ENCODE measurements around the gene PRKG1.

PRKG1 gene

DNA sequence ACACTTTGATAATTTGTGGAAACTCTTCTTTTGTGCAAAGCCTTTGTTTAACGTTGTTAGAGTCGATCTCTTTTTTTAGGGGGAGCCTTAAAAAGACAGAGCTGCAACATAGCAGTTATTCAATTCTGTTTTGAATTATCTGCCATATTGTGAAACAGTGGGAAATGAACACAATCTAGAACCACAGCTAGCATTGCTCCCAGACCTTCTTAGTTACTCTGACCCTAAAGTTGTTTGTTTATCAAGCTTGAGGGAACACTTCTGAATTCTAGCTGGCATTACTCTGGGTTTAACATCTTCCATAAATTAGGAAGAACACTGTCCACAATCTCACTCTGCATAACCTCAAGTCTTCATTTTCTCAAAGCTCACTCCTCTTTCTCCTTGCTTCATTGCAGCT is 217.7 kb downstream of the PRKG1 start:
- TF ChIP-seq ZFX (IDR thresholded peaks at IDR 0.05; ENCODE audit: borderline replicate concordance): no peak
- TF ChIP-seq, protein P1, sequence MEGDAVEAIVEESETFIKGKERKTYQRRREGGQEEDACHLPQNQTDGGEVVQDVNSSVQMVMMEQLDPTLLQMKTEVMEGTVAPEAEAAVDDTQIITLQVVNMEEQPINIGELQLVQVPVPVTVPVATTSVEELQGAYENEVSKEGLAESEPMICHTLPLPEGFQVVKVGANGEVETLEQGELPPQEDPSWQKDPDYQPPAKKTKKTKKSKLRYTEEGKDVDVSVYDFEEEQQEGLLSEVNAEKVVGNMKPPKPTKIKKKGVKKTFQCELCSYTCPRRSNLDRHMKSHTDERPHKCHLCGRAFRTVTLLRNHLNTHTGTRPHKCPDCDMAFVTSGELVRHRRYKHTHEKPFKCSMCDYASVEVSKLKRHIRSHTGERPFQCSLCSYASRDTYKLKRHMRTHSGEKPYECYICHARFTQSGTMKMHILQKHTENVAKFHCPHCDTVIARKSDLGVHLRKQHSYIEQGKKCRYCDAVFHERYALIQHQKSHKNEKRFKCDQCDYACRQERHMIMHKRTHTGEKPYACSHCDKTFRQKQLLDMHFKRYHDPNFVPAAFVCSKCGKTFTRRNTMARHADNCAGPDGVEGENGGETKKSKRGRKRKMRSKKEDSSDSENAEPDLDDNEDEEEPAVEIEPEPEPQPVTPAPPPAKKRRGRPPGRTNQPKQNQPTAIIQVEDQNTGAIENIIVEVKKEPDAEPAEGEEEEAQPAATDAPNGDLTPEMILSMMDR (IDR thresholded peaks at IDR 0.05): no peak
- H3K27ac ChIP-seq: no peak overlapping the region

DNA sequence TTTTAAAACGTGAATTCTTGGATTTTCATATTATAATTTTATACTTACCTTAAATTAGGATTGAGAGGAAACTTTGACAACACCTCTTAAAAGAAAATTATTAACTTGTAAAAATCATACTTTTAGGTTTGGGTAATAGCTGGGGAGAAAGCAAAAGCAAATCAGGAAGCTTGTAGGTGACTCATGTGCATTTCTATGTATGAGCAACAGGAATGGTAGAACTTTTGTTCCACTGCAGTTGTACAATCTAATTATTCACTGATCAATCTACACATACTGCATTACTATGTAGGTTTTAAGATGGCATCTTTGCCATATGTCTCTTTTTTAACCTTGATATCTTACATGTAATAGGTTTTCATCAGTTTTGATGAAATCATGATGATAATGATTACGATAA is 223.2 kb downstream of the PRKG1 start:
- no peak overlapping the region for H3K27ac ChIP-seq
- TF ChIP-seq, protein P1 (IDR thresholded peaks at IDR 0.05): no peak
- TF ChIP-seq ZFX (IDR thresholded peaks at IDR 0.05; ENCODE audit: borderline replicate concordance): no peak

DNA sequence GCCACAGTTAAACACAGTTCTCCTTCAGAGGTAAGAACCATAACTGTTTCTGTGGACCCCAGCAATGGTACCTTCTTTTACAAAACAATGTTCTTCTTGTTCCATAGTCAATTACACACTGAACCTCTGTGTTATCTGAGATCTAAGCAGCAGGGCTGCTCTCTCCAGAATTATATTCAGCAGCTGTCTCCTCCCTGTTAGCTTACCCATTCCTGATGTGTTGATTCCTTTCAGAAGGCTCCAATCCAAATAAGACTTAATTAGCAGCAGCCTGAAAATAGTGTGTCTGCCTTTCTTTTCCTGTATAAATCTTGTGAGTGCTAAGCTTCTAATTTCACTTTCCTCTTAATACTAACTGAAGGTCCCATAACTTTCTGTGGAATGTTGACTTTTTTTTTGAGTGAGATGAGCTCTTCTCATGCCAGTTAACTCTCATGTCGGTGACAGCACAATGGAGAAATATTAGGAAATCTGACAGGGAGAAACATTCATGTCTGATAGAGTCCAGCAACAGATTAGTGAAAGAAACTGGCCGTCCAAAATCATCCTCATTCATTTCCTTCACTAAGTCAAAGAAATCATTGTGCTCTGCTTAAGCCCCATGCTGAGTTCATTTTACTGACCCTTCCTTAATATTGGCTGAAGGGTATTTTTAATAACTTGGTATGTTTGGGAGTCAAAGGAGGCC is 226.5 kb downstream of the PRKG1 start:
- H3K27ac ChIP-seq: no peak overlapping the region
- TF ChIP-seq, protein P1 (IDR thresholded peaks at IDR 0.05): no peak
- TF ChIP-seq ZFX (IDR thresholded peaks at IDR 0.05; ENCODE audit: borderline replicate concordance): no peak

DNA sequence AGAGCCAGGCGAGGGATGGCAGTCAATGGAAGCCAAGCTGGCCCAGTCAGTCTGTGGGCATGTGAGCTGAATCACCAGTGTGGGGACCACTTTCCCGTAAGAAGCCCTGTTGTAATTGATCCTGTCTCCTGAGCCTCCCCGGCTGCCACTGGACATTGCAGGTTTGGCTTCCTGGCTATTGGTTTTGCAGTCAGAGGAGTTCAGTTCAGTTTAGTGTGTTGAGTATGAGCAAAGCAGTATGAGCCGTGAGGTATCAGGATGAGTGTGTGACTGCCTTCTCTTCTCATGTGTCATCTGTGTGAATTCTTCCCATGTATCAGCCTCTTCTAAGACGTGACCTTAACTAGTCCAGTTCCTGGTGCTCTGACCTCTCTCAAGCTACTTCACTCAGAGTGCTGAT is 227.4 kb downstream of the PRKG1 start:
- TF ChIP-seq ZFX (IDR thresholded peaks at IDR 0.05; ENCODE audit: borderline replicate concordance): no peak
- TF ChIP-seq, protein P1 (IDR thresholded peaks at IDR 0.05): no peak
- no peak overlapping the region for H3K27ac ChIP-seq

DNA sequence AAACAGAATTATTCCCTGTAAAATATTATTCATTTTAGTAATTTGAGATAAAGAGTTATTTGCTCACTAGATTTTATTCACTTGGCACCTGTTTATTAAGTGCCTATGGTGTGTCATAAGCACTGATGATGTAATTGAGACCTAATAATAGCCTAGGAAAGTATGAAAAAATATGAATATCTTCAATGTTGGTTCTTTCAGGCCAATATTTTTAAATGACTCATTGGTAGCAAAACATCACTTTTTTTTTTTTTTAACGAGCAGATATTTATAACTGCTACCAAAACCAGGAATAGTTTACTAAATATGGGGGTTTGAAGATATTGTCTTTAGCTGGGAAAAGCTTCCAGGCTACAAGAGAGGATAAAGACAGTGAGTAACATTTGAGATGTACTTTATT is 228.0 kb downstream of the PRKG1 start:
- H3K27ac ChIP-seq: no peak overlapping the region
- TF ChIP-seq, protein P1 (IDR thresholded peaks at IDR 0.05): no peak
- TF ChIP-seq ZFX (IDR thresholded peaks at IDR 0.05; ENCODE audit: borderline replicate concordance): no peak

DNA sequence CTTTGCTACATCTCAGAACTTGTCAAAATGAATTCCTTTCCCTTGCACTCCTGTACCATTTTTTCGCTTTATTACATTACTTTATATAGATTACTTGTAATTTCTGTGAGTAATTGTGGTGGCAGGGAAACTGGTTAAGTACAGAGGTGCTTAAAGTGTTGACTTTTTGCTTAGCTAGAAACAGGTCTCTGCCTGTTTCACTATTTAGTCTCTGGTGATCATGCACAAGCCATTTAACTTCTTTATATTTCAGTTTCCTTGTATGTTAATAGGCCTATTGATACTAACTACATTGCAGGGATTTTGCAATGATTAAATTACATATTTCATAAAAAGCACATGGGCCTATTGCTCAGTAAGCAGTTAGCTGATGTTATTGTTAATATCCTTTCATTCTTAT is 233.8 kb downstream of the PRKG1 start:
- H3K27ac ChIP-seq: no peak overlapping the region
- TF ChIP-seq ZFX (IDR thresholded peaks at IDR 0.05; ENCODE audit: borderline replicate concordance): no peak
- TF ChIP-seq, protein P1 (IDR thresholded peaks at IDR 0.05): no peak

DNA sequence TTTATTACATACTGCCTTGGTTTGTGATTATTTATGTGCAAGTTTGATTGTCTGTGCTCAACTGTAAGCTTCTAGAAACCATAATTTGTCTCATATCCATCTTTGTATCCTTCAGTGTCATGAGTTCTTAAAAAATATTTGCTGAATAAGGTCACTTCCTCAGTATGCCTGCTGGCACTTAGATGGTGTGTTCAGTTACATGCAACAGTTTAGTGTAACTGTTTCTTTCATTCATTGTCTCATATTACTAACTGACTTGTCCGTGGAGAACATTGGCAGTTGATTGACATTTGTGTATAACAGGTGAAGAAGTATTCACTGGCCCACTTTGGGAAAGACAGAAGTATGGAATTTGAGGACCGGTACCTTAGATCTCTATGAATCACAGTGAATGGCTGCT is 236.9 kb downstream of the PRKG1 start:
- no peak overlapping the region for H3K27ac ChIP-seq
- TF ChIP-seq ZFX (IDR thresholded peaks at IDR 0.05; ENCODE audit: borderline replicate concordance): no peak
- TF ChIP-seq, protein P1 (IDR thresholded peaks at IDR 0.05): no peak
